Choroid plexus epithelial cell (primary cell): ENCODE measurements around the gene TYW3.

Experiments
- DNase-seq: peaks from one replicate; pipeline ENCODE4 v3.0.0-alpha.2; 2010; ENCODE audit warnings: low read depth
- H3K4me3 ChIP-seq: 2 replicates; pipeline ENCODE4 v1.5.1; 2011; ENCODE audit warnings: low read depth, mild to moderate bottlenecking, control low read depth, low read length, moderate library complexity
- TF ChIP-seq, protein P1 (sequence below): conservative IDR thresholded peaks from 2 replicates; pipeline ENCODE4 v1.5.1; 2011; ENCODE audit warnings: low read depth, mild to moderate bottlenecking, control low read depth, inconsistent platforms, low read length, moderate library complexity

TYW3 gene

GRCh38 chr1:74791491-74791890 lies 58.5 kb downstream of the TYW3 start:
- TF ChIP-seq, protein P1, sequence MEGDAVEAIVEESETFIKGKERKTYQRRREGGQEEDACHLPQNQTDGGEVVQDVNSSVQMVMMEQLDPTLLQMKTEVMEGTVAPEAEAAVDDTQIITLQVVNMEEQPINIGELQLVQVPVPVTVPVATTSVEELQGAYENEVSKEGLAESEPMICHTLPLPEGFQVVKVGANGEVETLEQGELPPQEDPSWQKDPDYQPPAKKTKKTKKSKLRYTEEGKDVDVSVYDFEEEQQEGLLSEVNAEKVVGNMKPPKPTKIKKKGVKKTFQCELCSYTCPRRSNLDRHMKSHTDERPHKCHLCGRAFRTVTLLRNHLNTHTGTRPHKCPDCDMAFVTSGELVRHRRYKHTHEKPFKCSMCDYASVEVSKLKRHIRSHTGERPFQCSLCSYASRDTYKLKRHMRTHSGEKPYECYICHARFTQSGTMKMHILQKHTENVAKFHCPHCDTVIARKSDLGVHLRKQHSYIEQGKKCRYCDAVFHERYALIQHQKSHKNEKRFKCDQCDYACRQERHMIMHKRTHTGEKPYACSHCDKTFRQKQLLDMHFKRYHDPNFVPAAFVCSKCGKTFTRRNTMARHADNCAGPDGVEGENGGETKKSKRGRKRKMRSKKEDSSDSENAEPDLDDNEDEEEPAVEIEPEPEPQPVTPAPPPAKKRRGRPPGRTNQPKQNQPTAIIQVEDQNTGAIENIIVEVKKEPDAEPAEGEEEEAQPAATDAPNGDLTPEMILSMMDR = no peak
- DNase-seq = no peak
- no peak overlapping the region for H3K4me3 ChIP-seq

- TF ChIP-seq, protein P1 = no peak
These were observed 66.2 kb downstream of the TYW3 start for GRCh38 chr1:74799119-74799657.

DNA sequence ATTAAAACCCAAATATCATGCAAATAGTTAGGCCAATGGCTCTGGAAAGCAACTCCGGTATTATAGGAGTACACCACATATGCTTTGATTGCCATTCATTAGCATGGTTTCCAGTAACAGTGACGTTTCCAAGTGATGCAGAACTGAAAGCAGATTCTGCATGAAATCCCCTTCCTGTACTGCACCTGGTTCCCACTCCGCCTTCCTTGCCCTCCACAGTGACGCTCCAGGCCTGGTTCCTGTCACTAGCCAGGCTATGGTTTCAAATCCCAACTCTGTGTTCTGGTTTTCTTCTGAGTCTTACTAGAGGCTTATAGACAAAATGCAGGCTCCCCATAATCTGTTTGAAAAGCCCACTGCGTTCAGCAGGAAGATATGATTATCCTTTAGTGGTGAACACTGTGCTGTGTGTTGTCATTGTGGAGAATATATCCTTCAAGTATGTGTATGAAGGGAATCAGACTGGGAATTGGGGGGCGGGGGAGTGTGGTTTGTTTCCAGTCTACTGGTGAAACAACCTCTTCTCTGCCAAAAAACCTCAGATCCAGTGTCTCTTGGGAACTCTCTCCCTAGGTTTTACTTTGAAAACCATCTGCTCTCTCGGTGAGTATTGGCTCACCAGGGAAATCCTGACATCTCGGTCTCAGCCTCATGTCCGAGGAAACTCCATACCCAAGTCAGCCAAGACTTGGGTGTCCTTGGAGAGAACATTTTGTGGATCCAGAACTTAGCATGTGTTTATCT lies 78.7 kb downstream of the TYW3 start:
- H3K4me3 ChIP-seq = no peak overlapping the region
- TF ChIP-seq, protein P1 = no peak
- no peak for DNase-seq

More at GRCh38 chr1:74799119-74799657, 66.2 kb downstream of the TYW3 start:
- no peak overlapping the region for H3K4me3 ChIP-seq
- DNase-seq = no peak

DNA sequence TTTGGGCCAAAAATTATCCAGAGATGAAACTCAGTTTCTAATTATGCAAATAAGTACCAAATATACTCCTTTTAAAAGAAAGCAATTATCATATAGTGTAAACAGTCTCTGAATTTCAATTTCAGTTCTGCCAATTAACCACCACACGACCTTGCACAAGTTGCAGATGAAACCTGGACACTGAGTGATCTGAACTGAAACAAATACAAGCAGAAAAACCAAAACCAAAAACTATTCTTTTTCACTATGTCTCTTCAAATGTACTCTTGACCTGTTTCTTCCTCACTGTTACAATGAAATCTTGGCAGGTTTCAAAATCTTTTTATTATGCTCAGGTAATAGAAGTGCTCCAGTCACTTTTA lies 79.2 kb downstream of the TYW3 start:
- no peak overlapping the region for H3K4me3 ChIP-seq
- TF ChIP-seq, protein P1 = no peak
- no peak for DNase-seq
